GM12878 (cell line): ENCODE results near the gene ZDHHC9. TPM values are rescaled to one million over a fixed set of nuclear protein-coding genes. Genes with fewer than 3 reads are reported as not detected.

Source experiments
- CBFB ChIP-seq: IDR thresholded peaks from 2 replicates; pipeline ENCODE4 v1.6.1; 2016; ENCODE audit warnings: antibody characterized with exemption, low read depth
- CHD1 ChIP-seq: IDR thresholded peaks from 2 replicates; pipeline ENCODE4 v1.6.1; 2012; ENCODE audit warnings: low read depth, low read length, improper control_type of control experiment
- CHD2 ChIP-seq: IDR thresholded peaks from 2 replicates; pipeline ENCODE4 v1.6.1; 2011; ENCODE audit warnings: low read depth, low read length, improper control_type of control experiment, borderline replicate concordance
- CREM ChIP-seq: IDR thresholded peaks from 2 replicates; pipeline ENCODE4 v1.6.1; 2014; ENCODE audit warnings: antibody characterized with exemption, low read depth
- ESRRA ChIP-seq: IDR thresholded peaks from 2 replicates; pipeline ENCODE4 v1.6.1; 2012; ENCODE audit warnings: mild to moderate bottlenecking, low read length, improper control_type of control experiment
- ETV6 ChIP-seq, 2 experiments: fragments of 450-650 bp in 1 of 2; IDR thresholded peaks in 1 of 2; conservative IDR thresholded peaks in 1 of 2; 2 replicates each; pipeline ENCODE4 v1.6.1; 2014; ENCODE audit warnings: antibody characterized with exemption in 1 of 2, borderline replicate concordance in 1 of 2, low read depth in 1 of 2, mild to moderate bottlenecking in 1 of 2, moderate library complexity in 1 of 2
- IRF4 ChIP-seq: IDR thresholded peaks from 2 replicates; pipeline ENCODE4 v1.6.1; 2011; ENCODE audit warnings: low read depth, low read length
- MXI1 ChIP-seq: fragments of 150-350 bp; IDR thresholded peaks from 2 replicates; pipeline ENCODE4 v1.6.1; 2011; ENCODE audit warnings: low read depth, mild to moderate bottlenecking, inconsistent platforms, low read length, improper control_type of control experiment
- POLR2A ChIP-seq: IDR thresholded peaks from 2 replicates; pipeline ENCODE4 v1.6.1; 2011; ENCODE audit warnings: low read depth, mild to moderate bottlenecking, low read length
- POLR2AphosphoS5 ChIP-seq: IDR thresholded peaks from 2 replicates; pipeline ENCODE4 v1.6.1; 2011; ENCODE audit warnings: mild to moderate bottlenecking, low read length, inconsistent platforms
- RB1 ChIP-seq: fragments of 450-650 bp; formaldehyde crosslinking; IDR thresholded peaks from 2 replicates; pipeline ENCODE4 v1.6.1; 2017; ENCODE audit warnings: mild to moderate bottlenecking, borderline replicate concordance
- SPI1 ChIP-seq: IDR thresholded peaks from 2 replicates; pipeline ENCODE4 v1.6.1; 2011; ENCODE audit warnings: low read depth, mild to moderate bottlenecking, low read length, moderate library complexity, borderline replicate concordance; ENCODE audit not compliant: insufficient read depth
- SREBF1 ChIP-seq: IDR thresholded peaks from 2 replicates; pipeline ENCODE4 v1.6.1; 2012; ENCODE audit warnings: mild to moderate bottlenecking, low read length
- TBL1XR1 ChIP-seq: IDR thresholded peaks from 2 replicates; pipeline ENCODE4 v1.6.1; 2012; ENCODE audit warnings: low read depth, low read length, improper control_type of control experiment
- polyA plus RNA-seq, 11 experiments: library from polyadenylated mRNA; depleted of rRNA in 4 of 11; unstranded in 6 of 11; stranded (reverse) in 5 of 11; fragments of >200 nt; fragmentation: Nextera tagmentation in 4 of 11; fragmentation: Illumina TruSeq in 1 of 11; extraction: Ambion mirVana in 4 of 11; extraction: Trizol in 1 of 11; gene quantifications; 1 replicate in 1 of 11; 2 replicates in 10 of 11; pipeline versions ENCODE4 v1.2.1 to v1.2.3, GENCODE V29; 2011 to 2016; ENCODE audit warnings: inconsistent platforms in 2 of 11, missing spikeins in 2 of 11, low read depth in 1 of 11
- total RNA-seq, 4 experiments: library from RNA; depleted of rRNA in 3 of 4; stranded (reverse); fragments of >200 nt in 3 of 4; fragmentation: Illumina TruSeq in 1 of 4; extraction: Trizol in 1 of 4; gene quantifications; 2 replicates each; pipeline versions ENCODE4 v1.2.1 to v1.2.3, GENCODE V29; 2013 to 2021
- TF ChIP-seq, protein P1 (sequence below): fragments of 450-650 bp; IDR thresholded peaks from 2 replicates; pipeline ENCODE4 v1.6.1; 2016; ENCODE audit warnings: mild to moderate bottlenecking, moderate library complexity, borderline replicate concordance
- TF ChIP-seq, protein P2 (sequence below): fragments of 450-650 bp; formaldehyde crosslinking; IDR thresholded peaks from 2 replicates; pipeline ENCODE4 v1.5.0; 2022; ENCODE audit warnings: mild to moderate bottlenecking, missing genetic modification characterization
- TF ChIP-seq, protein P3 (sequence below): fragments of 450-650 bp; IDR thresholded peaks from 2 replicates; pipeline ENCODE4 v1.6.1; 2016; ENCODE audit warnings: mild to moderate bottlenecking
- TF ChIP-seq, protein P4 (sequence below): fragments of 450-650 bp; IDR thresholded peaks from 2 replicates; pipeline ENCODE4 v1.6.1; 2017; ENCODE audit warnings: low read depth, mild to moderate bottlenecking, moderate library complexity

Gene ZDHHC9
- total and polyA plus RNA-seq, 10 of the 15 experiments (the other 5 are each of a cell fraction or from before 2014, with no cell fraction given) = 1.8 to 13.0 (median 5.4) TPM

DNA sequence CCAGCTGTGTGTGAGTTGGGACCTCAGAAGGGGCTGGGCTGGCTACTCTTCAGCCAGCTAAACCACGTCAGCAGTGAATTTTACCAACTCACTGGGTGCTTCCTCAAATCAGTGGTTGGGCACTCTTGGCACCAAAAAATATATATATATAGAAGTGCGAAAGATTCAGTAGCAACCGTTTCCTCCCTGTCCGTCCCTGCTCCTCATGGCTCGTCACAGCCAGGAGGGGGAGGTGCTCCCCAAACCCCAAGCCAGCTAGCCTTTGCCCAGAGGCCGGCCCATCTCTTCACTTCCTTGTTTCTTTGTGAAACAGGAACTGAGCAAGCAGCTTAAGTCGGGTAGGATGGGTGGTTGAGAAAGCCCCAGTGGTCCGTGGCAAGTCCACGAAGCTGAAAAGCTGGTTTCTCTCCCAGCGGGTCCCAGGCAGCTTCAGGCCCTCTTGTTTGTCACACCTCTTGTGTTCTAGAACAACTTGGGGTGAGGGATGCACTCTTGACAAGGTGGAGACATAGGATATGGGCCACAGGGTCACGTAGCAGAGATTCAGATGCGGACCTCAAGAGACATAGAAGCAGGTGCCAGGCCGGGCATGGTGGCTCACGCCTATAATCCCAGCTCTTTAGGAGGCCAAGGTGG is 70.8 kb downstream of the ZDHHC9 start (continued):
- peak in 1 of 2 experiments; percentile 89; a peak in 2 of 4 replicates for TF ChIP-seq ETV6 (conservative IDR thresholded peaks at IDR 0.05 in 1 of 2, IDR thresholded peaks at IDR 0.05 in 1 of 2; ENCODE audit: borderline replicate concordance in 1 of 2, low read depth in 1 of 2)
- 0 out of 2 replicates have a peak, but pooled peaks have one; percentile 29 for TF ChIP-seq SREBF1
- TF ChIP-seq SPI1 = peak; percentile 98
- no peak for TF ChIP-seq RB1
- TF ChIP-seq, protein P1, sequence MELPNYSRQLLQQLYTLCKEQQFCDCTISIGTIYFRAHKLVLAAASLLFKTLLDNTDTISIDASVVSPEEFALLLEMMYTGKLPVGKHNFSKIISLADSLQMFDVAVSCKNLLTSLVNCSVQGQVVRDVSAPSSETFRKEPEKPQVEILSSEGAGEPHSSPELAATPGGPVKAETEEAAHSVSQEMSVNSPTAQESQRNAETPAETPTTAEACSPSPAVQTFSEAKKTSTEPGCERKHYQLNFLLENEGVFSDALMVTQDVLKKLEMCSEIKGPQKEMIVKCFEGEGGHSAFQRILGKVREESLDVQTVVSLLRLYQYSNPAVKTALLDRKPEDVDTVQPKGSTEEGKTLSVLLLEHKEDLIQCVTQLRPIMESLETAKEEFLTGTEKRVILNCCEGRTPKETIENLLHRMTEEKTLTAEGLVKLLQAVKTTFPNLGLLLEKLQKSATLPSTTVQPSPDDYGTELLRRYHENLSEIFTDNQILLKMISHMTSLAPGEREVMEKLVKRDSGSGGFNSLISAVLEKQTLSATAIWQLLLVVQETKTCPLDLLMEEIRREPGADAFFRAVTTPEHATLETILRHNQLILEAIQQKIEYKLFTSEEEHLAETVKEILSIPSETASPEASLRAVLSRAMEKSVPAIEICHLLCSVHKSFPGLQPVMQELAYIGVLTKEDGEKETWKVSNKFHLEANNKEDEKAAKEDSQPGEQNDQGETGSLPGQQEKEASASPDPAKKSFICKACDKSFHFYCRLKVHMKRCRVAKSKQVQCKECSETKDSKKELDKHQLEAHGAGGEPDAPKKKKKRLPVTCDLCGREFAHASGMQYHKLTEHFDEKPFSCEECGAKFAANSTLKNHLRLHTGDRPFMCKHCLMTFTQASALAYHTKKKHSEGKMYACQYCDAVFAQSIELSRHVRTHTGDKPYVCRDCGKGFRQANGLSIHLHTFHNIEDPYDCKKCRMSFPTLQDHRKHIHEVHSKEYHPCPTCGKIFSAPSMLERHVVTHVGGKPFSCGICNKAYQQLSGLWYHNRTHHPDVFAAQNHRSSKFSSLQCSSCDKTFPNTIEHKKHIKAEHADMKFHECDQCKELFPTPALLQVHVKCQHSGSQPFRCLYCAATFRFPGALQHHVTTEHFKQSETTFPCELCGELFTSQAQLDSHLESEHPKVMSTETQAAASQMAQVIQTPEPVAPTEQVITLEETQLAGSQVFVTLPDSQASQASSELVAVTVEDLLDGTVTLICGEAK = peak; percentile 12; the same call in 1 of the 2 replicates
- peak; percentile 66 for TF ChIP-seq POLR2A
- TF ChIP-seq CHD2 = peak; percentile 85
- 0 out of 2 replicates have a peak, but pooled peaks have one; percentile 22 for TF ChIP-seq CBFB
- TF ChIP-seq, protein P2, sequence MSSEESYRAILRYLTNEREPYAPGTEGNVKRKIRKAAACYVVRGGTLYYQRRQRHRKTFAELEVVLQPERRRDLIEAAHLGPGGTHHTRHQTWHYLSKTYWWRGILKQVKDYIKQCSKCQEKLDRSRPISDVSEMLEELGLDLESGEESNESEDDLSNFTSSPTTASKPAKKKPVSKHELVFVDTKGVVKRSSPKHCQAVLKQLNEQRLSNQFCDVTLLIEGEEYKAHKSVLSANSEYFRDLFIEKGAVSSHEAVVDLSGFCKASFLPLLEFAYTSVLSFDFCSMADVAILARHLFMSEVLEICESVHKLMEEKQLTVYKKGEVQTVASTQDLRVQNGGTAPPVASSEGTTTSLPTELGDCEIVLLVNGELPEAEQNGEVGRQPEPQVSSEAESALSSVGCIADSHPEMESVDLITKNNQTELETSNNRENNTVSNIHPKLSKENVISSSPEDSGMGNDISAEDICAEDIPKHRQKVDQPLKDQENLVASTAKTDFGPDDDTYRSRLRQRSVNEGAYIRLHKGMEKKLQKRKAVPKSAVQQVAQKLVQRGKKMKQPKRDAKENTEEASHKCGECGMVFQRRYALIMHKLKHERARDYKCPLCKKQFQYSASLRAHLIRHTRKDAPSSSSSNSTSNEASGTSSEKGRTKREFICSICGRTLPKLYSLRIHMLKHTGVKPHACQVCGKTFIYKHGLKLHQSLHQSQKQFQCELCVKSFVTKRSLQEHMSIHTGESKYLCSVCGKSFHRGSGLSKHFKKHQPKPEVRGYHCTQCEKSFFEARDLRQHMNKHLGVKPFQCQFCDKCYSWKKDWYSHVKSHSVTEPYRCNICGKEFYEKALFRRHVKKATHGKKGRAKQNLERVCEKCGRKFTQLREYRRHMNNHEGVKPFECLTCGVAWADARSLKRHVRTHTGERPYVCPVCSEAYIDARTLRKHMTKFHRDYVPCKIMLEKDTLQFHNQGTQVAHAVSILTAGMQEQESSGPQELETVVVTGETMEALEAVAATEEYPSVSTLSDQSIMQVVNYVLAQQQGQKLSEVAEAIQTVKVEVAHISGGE (CRISPR knock-in tag) = no peak
- no peak for TF ChIP-seq POLR2AphosphoS5
- TF ChIP-seq ESRRA = no peak
- 0 out of 2 replicates have a peak, but pooled peaks have one; percentile 41 for TF ChIP-seq CHD1
- peak; percentile 78; the same call in 1 of the 2 replicates for TF ChIP-seq IRF4
- TF ChIP-seq MXI1 = peak; percentile 81
- TF ChIP-seq, protein P3, sequence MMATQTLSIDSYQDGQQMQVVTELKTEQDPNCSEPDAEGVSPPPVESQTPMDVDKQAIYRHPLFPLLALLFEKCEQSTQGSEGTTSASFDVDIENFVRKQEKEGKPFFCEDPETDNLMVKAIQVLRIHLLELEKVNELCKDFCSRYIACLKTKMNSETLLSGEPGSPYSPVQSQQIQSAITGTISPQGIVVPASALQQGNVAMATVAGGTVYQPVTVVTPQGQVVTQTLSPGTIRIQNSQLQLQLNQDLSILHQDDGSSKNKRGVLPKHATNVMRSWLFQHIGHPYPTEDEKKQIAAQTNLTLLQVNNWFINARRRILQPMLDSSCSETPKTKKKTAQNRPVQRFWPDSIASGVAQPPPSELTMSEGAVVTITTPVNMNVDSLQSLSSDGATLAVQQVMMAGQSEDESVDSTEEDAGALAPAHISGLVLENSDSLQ = peak; percentile 56
- TF ChIP-seq TBL1XR1 = no peak
- TF ChIP-seq, protein P4, sequence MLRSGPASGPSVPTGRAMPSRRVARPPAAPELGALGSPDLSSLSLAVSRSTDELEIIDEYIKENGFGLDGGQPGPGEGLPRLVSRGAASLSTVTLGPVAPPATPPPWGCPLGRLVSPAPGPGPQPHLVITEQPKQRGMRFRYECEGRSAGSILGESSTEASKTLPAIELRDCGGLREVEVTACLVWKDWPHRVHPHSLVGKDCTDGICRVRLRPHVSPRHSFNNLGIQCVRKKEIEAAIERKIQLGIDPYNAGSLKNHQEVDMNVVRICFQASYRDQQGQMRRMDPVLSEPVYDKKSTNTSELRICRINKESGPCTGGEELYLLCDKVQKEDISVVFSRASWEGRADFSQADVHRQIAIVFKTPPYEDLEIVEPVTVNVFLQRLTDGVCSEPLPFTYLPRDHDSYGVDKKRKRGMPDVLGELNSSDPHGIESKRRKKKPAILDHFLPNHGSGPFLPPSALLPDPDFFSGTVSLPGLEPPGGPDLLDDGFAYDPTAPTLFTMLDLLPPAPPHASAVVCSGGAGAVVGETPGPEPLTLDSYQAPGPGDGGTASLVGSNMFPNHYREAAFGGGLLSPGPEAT = peak; percentile 65; the same call in 1 of the 2 replicates
- TF ChIP-seq CREM = no peak; the same call in 1 of the 2 replicates
